HepG2 (cell line): ENCODE data around the gene TSHZ2. TPM values are rescaled to one million over a fixed set of nuclear protein-coding genes. Genes with fewer than 3 reads are reported as not detected.

Experiments used
- ATAC-seq: fragments of 200-7000 bp; cut with Tn5 transposase; 3 replicates; pipeline ENCODE4 v1.9.1; 2020; ENCODE audit warnings: mild to moderate bottlenecking, moderate library complexity
- BruUV-seq: library from RNA; stranded (reverse); fragments of 400-500 nt; replicated peaks from 2 replicates; lab custom pipeline; 2021; lab: Mats Ljungman, UMichigan
- CTCF ChIA-PET: fragments of 300-600 bp; formaldehyde crosslinking; extraction: SDS; loops from one replicate; lab custom pipeline; 2021; ENCODE audit warnings: low total read pairs, inconsistent platforms, low intra/inter-chr PET ratio; lab: Yijun Ruan, JAX
- POLR2A ChIA-PET: fragments of 350-600 bp; sonication (Branson Sonifier 250); formaldehyde crosslinking; loops from one replicate; lab custom pipeline; 2020; ENCODE audit warnings: antibody characterized with exemption, inconsistent platforms; lab: Yijun Ruan, JAX
- DNase-seq: peaks from one replicate; pipeline ENCODE4 v3.0.0-alpha.2; 2015; ENCODE audit warnings: low spot score
- FAIRE-seq: peaks from 3 replicates; lab custom pipeline; 2011; peaks lifted over from hg19 to GRCh38; lab: Jason Lieb, UNC
- H2AFZ ChIP-seq: one replicate; pipeline ENCODE4 v1.6.1; 2011; ENCODE audit warnings: low read length, inconsistent platforms
- H3K27ac ChIP-seq: fragments of 300-600 bp; 3 replicates; pipeline ENCODE4 v1.8.0; 2011; ENCODE audit warnings: mixed run types, mild to moderate bottlenecking, mixed read lengths, low read length, inconsistent platforms; ENCODE audit not compliant: insufficient read depth; ENCODE audit errors: extremely low read length
- H3K27me3 ChIP-seq, 2 experiments: fragments of 200-600 bp in 1 of 2; 2 replicates in 1 of 2; 3 replicates in 1 of 2; pipeline versions ENCODE4 v1.6.0 to v1.8.0; 2011; ENCODE audit warnings: low read length in 2 of 2, mild to moderate bottlenecking in 2 of 2, moderate library complexity in 2 of 2, inconsistent platforms in 1 of 2; ENCODE audit not compliant: insufficient read depth in 2 of 2, control insufficient read depth in 1 of 2
- H3K36me3 ChIP-seq, 2 experiments: fragments of 200-600 bp in 1 of 2; replicated peaks in 1 of 2; 2 replicates in 1 of 2; 3 replicates in 1 of 2; pipeline versions ENCODE4 v1.5.1 to v1.8.0; 2011; ENCODE audit warnings: low read length in 2 of 2, inconsistent platforms in 1 of 2; ENCODE audit not compliant: insufficient read depth in 2 of 2, control insufficient read depth in 1 of 2
- H3K4me1 ChIP-seq: 2 replicates; pipeline ENCODE4 v1.5.1; 2012; ENCODE audit warnings: low read length, inconsistent platforms; ENCODE audit not compliant: insufficient read depth
- H3K4me2 ChIP-seq: 2 replicates; pipeline ENCODE4 v1.6.0; 2011; ENCODE audit warnings: low read depth, low read length, inconsistent platforms
- H3K4me3 ChIP-seq, 3 experiments: fragments of 200-600 bp in 1 of 3; sonication (generic), shearing (Covaris generic) in 1 of 3; replicated peaks in 1 of 3; 2 replicates each; pipeline ENCODE4 v1.5.1; 2011 to 2016; ENCODE audit warnings: low read length in 3 of 3, inconsistent platforms in 2 of 3, low read depth in 2 of 3, mild to moderate bottlenecking in 2 of 3, control low read depth in 1 of 3, mixed read lengths in 1 of 3; ENCODE audit not compliant: insufficient read depth in 1 of 3
- H3K79me2 ChIP-seq: one replicate; pipeline ENCODE4 v1.6.1; 2011; ENCODE audit warnings: low read length, inconsistent platforms; ENCODE audit not compliant: insufficient read depth
- H3K9ac ChIP-seq: 2 replicates; pipeline ENCODE4 v1.6.0; 2011; ENCODE audit warnings: mild to moderate bottlenecking, low read depth, low read length, inconsistent platforms; ENCODE audit not compliant: insufficient read depth
- H3K9me3 ChIP-seq: 2 replicates; pipeline ENCODE4 v1.5.1; 2012; ENCODE audit warnings: mild to moderate bottlenecking, low read length
- H4K20me1 ChIP-seq: 2 replicates; pipeline ENCODE4 v1.6.0; 2011; ENCODE audit warnings: inconsistent platforms, mild to moderate bottlenecking, low read length, moderate library complexity; ENCODE audit not compliant: insufficient read depth
- ATAD3A ChIP-seq: sonication (generic); formaldehyde crosslinking; IDR thresholded peaks from 2 replicates; pipeline ENCODE4 v1.4.0; 2020; ENCODE audit warnings: missing genetic modification reagents
- EZH2 ChIP-seq: conservative IDR thresholded peaks from 2 replicates; pipeline ENCODE4 v1.6.1; 2012; ENCODE audit warnings: mild to moderate bottlenecking, low read depth, low read length, moderate library complexity
- GTF3A ChIP-seq: sonication (generic); formaldehyde crosslinking; conservative IDR thresholded peaks from 2 replicates; pipeline ENCODE4 v1.4.0; 2020; ENCODE audit warnings: mild to moderate bottlenecking, missing genetic modification reagents
- HNRNPLL ChIP-seq: fragments of 200-400 bp; formaldehyde crosslinking; IDR thresholded peaks from 2 replicates; pipeline ENCODE4 v1.6.1; 2017; ENCODE audit warnings: mild to moderate bottlenecking, low read depth, low read length; ENCODE audit not compliant: poor library complexity, severe bottlenecking
- PCBP1 ChIP-seq: fragments of 200-400 bp; formaldehyde crosslinking; IDR thresholded peaks from 2 replicates; pipeline ENCODE4 v1.6.1; 2017; ENCODE audit warnings: mild to moderate bottlenecking, low read depth, low read length, borderline replicate concordance
- RBFOX2 ChIP-seq: fragments of 200-400 bp; formaldehyde crosslinking; IDR thresholded peaks from 2 replicates; pipeline ENCODE4 v1.6.1; 2017; ENCODE audit warnings: low read depth, mild to moderate bottlenecking, low read length
- SNRNP70 ChIP-seq: fragments of 200-400 bp; formaldehyde crosslinking; IDR thresholded peaks from 2 replicates; pipeline ENCODE4 v1.6.1; 2017; ENCODE audit warnings: mild to moderate bottlenecking, low read depth, low read length, moderate library complexity
- TBX3 ChIP-seq: fragments of 450-650 bp; IDR thresholded peaks from 2 replicates; pipeline ENCODE4 v1.6.1; 2017; ENCODE audit warnings: antibody characterized with exemption, mild to moderate bottlenecking, inconsistent platforms, borderline replicate concordance
- ZMYM4 ChIP-seq: sonication (generic); formaldehyde crosslinking; IDR thresholded peaks from 2 replicates; pipeline ENCODE4 v1.8.1; 2023; ENCODE audit warnings: mild to moderate bottlenecking, missing genetic modification reagents
- ZNF234 ChIP-seq: sonication (generic); formaldehyde crosslinking; conservative IDR thresholded peaks from 2 replicates; pipeline ENCODE4 v1.5.1; 2020; ENCODE audit warnings: mild to moderate bottlenecking, missing genetic modification reagents
- ZNF331 ChIP-seq: sonication (generic); formaldehyde crosslinking; IDR thresholded peaks from 2 replicates; pipeline ENCODE4 v1.4.0; 2020; ENCODE audit warnings: missing genetic modification reagents
- ZNF547 ChIP-seq: sonication (generic); formaldehyde crosslinking; IDR thresholded peaks from 2 replicates; pipeline ENCODE4 v1.5.1; 2020; ENCODE audit warnings: mild to moderate bottlenecking, missing genetic modification reagents
- ZNF644 ChIP-seq: IDR thresholded peaks from 2 replicates; pipeline ENCODE4 v1.6.1; 2016; ENCODE audit warnings: low read depth
- WGBS: methylation state at CpG from one replicate; pipeline ENCODE4 v1.1.6; 2017; ENCODE audit warnings: low lambda C conversion rate; 5-methylcytosine and 5-hydroxymethylcytosine counted together
- in situ Hi-C: cut with HindIII; loops from 2 replicates; pipeline ENCODE4 v1.10.0; 2017; ENCODE audit warnings: low pct_unique_long_range_greater_than_20kb; ENCODE audit not compliant: extremely low pct_ligation_motif_present
- intact Hi-C: fragments of 100-400 bp; cut with micrococcal nuclease; formaldehyde crosslinking; loops from one replicate; pipeline ENCODE4 v1.10.0; 2022; ENCODE audit not compliant: unreplicated experiment
- polyA plus RNA-seq, 8 experiments: library from polyadenylated mRNA; depleted of rRNA in 3 of 8; stranded (reverse) in 7 of 8; unstranded in 1 of 8; fragments of >200 nt; fragmentation: Illumina TruSeq in 4 of 8; extraction: Trizol in 4 of 8; gene quantifications; 2 replicates each; pipeline versions ENCODE4 v1.2.1 to v1.2.3, GENCODE V29; 2011 to 2016; ENCODE audit warnings: low read depth in 4 of 8, missing spikeins in 1 of 8, mixed read lengths in 1 of 8; ENCODE audit not compliant: insufficient read depth in 1 of 8
- total RNA-seq, 5 experiments: library from RNA; depleted of rRNA; stranded (reverse); fragments of >200 nt; fragmentation: Illumina TruSeq; extraction: Trizol; gene quantifications; 2 replicates each; pipeline ENCODE4 v1.2.3, GENCODE V29; 2016; ENCODE audit warnings: low read depth in 1 of 5
- TF ChIP-seq, protein P1 (sequence below): sonication (generic); formaldehyde crosslinking; IDR thresholded peaks from 2 replicates; pipeline ENCODE4 v1.8.1; 2023; ENCODE audit warnings: mild to moderate bottlenecking, moderate library complexity, missing genetic modification reagents
- TF ChIP-seq, protein P2 (sequence below): sonication (generic); formaldehyde crosslinking; IDR thresholded peaks from 2 replicates; pipeline ENCODE4 v1.5.0; 2020; ENCODE audit warnings: missing genetic modification reagents
- TF ChIP-seq, protein P3 (sequence below), 2 experiments: sonication (generic) in 1 of 2; formaldehyde crosslinking in 1 of 2; IDR thresholded peaks; 2 replicates each; pipeline versions ENCODE4 v1.4.0 to v1.6.1; 2018 to 2020; ENCODE audit warnings: missing genetic modification reagents in 2 of 2, borderline replicate concordance in 1 of 2, low read depth in 1 of 2, mild to moderate bottlenecking in 1 of 2, missing biosample characterization in 1 of 2

Gene TSHZ2
- total and polyA plus RNA-seq, 2 of the 13 experiments (the other 11 are each of a cell fraction or from before 2014, with no cell fraction given): 0.01 TPM; not detected in 1

DNA sequence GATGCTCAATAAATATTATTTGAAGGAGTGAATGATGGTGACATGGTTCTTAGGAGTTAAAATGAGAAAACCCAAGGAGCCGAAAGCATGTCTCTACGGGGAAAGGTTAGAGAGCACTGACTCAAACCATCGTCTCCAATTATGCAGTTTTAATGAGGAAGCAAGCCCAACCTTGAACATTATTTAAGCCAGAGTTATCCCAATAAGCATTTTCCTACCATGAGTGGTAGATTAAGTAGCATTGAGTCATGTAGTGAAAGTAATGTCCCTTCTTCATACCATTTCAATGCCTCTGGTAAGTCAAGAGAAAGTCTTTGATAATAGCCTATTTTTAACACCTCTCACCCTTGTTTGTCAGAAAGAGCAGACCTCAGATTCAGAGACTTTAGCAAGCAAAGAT lies 13.5 kb downstream of the TSHZ2 start:
- H2AFZ ChIP-seq: no peak overlapping the region
- WGBS: 76% methylated on average over 3 of the region's 3 CpGs
- no peaks in the 10 kb centered on the region for H3K36me3 ChIP-seq
- FAIRE-seq: no peak
- in situ Hi-C loops: no loop called here
- H3K4me2 ChIP-seq: no peak overlapping the region
- CTCF ChIA-PET: no interaction called here
- POLR2A ChIA-PET: no interaction called here
- H3K4me1 ChIP-seq: no peaks in the 10 kb centered on the region
- H3K79me2 ChIP-seq: no peaks in the 10 kb centered on the region
- no peak overlapping the region for H3K27ac ChIP-seq
- no peak overlapping the region for H3K9ac ChIP-seq
- no peak for DNase-seq
- BruUV-seq: no TSS peak
- no peak overlapping the region for H3K4me3 ChIP-seq
- H3K27me3 ChIP-seq: no peaks in the 10 kb centered on the region
- intact Hi-C loops: no loop called here
- no peak for ATAC-seq
- no peaks in the 10 kb centered on the region for H3K9me3 ChIP-seq
- no peaks in the 10 kb centered on the region for H4K20me1 ChIP-seq
- no peak for TF ChIP-seq ATAD3A (CRISPR knock-in tag)

DNA sequence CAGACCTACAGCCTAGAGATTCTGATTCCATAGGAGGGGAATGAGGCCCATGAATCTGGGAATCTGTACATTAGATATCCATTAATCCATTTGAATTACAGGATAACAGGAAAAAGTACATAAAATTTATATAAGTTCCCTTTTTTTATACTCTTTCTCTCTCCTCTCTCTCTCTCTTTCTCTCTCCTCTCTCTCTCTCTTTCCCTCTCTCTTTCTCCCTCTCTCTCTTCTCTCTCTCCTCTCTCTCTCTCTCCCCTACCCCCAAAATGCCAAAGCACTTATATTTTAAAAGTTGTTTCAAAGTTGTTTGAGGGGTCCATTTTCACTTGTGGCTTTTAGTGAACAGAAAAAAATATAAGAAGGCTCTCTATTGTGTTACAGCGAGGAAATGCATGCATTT lies 15.1 kb downstream of the TSHZ2 start:
- intact Hi-C loops (no loop called here), in situ Hi-C loops (no loop called here)
- no peaks in the 10 kb centered on the region for H3K27me3 ChIP-seq
- no peak for DNase-seq
- ChIA-PET POLR2A (no interaction called here), CTCF (no interaction called here)
- no peaks in the 10 kb centered on the region for H3K79me2 ChIP-seq
- H3K9ac ChIP-seq: no peak overlapping the region
- no peak overlapping the region for H2AFZ ChIP-seq
- ATAC-seq: no peak
- H4K20me1 ChIP-seq: no peaks in the 10 kb centered on the region
- no peaks in the 10 kb centered on the region for H3K4me1 ChIP-seq
- H3K4me2 ChIP-seq: no peak overlapping the region
- no TSS peak for BruUV-seq
- 0% methylated on average over 1 of the region's 1 CpG for WGBS
- no peak overlapping the region for H3K4me3 ChIP-seq
- no peaks in the 10 kb centered on the region for H3K36me3 ChIP-seq
- no peaks in the 10 kb centered on the region for H3K9me3 ChIP-seq
- no peak overlapping the region for H3K27ac ChIP-seq
- FAIRE-seq: no peak
- TF ChIP-seq SNRNP70 (no peak), ZMYM4 (CRISPR knock-in tag) (no peak), RBFOX2 (no peak), EZH2 (no peak), TBX3 (no peak), GTF3A (no peak), PCBP1 (no peak), ZNF331 (CRISPR knock-in tag) (no peak), ZNF234 (CRISPR knock-in tag) (no peak), HNRNPLL (no peak), ZNF644 (CRISPR knock-in tag) (no peak), ZNF547 (CRISPR knock-in tag) (no peak)
- TF ChIP-seq, protein P1, sequence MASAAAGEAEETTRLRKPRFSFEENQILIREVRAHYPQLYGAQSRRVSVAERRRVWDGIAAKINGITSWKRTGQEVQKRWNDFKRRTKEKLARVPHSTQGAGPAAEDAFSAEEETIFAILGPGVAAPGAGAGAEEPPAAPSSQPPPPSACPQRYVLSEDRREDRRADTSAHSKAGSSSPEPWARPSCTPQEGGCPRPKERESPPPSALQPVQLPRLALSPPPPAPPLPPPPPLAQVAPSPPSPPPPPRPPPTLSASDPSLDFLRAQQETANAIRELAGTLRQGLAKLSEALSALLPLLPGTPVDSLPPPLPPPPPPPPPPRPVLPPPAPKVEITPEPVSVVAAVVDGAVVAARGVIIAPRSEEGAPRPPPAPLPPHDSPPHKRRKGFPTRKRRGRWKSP (CRISPR knock-in tag): no peak
- TF ChIP-seq, protein P2, sequence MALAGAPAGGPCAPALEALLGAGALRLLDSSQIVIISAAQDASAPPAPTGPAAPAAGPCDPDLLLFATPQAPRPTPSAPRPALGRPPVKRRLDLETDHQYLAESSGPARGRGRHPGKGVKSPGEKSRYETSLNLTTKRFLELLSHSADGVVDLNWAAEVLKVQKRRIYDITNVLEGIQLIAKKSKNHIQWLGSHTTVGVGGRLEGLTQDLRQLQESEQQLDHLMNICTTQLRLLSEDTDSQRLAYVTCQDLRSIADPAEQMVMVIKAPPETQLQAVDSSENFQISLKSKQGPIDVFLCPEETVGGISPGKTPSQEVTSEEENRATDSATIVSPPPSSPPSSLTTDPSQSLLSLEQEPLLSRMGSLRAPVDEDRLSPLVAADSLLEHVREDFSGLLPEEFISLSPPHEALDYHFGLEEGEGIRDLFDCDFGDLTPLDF (CRISPR knock-in tag): no peak
- TF ChIP-seq, protein P3, sequence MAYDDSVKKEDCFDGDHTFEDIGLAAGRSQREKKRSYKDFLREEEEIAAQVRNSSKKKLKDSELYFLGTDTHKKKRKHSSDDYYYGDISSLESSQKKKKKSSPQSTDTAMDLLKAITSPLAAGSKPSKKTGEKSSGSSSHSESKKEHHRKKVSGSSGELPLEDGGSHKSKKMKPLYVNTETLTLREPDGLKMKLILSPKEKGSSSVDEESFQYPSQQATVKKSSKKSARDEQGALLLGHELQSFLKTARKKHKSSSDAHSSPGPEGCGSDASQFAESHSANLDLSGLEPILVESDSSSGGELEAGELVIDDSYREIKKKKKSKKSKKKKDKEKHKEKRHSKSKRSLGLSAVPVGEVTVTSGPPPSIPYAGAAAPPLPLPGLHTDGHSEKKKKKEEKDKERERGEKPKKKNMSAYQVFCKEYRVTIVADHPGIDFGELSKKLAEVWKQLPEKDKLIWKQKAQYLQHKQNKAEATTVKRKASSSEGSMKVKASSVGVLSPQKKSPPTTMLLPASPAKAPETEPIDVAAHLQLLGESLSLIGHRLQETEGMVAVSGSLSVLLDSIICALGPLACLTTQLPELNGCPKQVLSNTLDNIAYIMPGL (CRISPR knock-in tag; IDR thresholded peaks at IDR 0.05; ENCODE audit: borderline replicate concordance in 1 of 2, low read depth in 1 of 2): no peak
